Heart left ventricle (tissue), 16 donors: ENCODE measurements around the gene RTL5. TPM values are rescaled to one million over a fixed set of nuclear protein-coding genes. Genes with fewer than 3 reads are reported as not detected.

Source experiments
- ATAC-seq, 4 donors: fragments of 200-7000 bp; cut with Tn5 transposase; one replicate each; pipeline ENCODE4 v1.9.1; 2020 to 2022; ENCODE audit warnings: moderate library complexity in 4 of 4, mild to moderate bottlenecking in 3 of 4, moderate number of reproducible peaks in 1 of 4
- DNase-seq, 5 donors: peaks; one replicate each; pipeline ENCODE4 v3.0.0-alpha.2; 2020
- H3K27ac ChIP-seq, 12 donors: fragments of 200-600 bp; sonication (generic) in 4 of 12; one replicate each; pipeline versions ENCODE4 v1.5.0 to v1.8.0; 2016 to 2022; ENCODE audit warnings: mild to moderate bottlenecking in 2 of 12
- H3K27me3 ChIP-seq, 9 donors: fragments of 200-600 bp; sonication (generic) in 2 of 9; one replicate each; pipeline versions ENCODE4 v1.5.1 to v1.8.0; 2016 to 2022; ENCODE audit warnings: mild to moderate bottlenecking in 3 of 9
- H3K36me3 ChIP-seq, 9 donors: fragments of 200-600 bp; sonication (generic) in 2 of 9; one replicate each; pipeline versions ENCODE4 v1.5.0 to v1.8.0; 2018 to 2022; ENCODE audit warnings: mild to moderate bottlenecking in 2 of 9
- H3K4me1 ChIP-seq, 12 donors: fragments of 200-600 bp; sonication (generic) in 4 of 12; one replicate each; pipeline versions ENCODE4 v1.5.0 to v1.8.0; 2016 to 2022; ENCODE audit warnings: mild to moderate bottlenecking in 3 of 12
- H3K4me3 ChIP-seq, 12 donors: fragments of 200-600 bp; sonication (generic) in 4 of 12; one replicate each; pipeline versions ENCODE4 v1.5.0 to v1.8.0; 2017 to 2022; ENCODE audit warnings: mild to moderate bottlenecking in 9 of 12, moderate library complexity in 4 of 12
- H3K9me3 ChIP-seq, 12 donors: fragments of 200-600 bp; sonication (generic) in 4 of 12; one replicate each; pipeline versions ENCODE4 v1.5.0 to v1.8.0; 2016 to 2022; ENCODE audit warnings: mild to moderate bottlenecking in 1 of 12
- CTCF ChIP-seq, 12 donors: fragments of 200-600 bp; sonication (generic) in 4 of 12; IDR thresholded peaks; one replicate each; pipeline versions ENCODE4 v1.5.0 to v1.8.0; 2018 to 2022; ENCODE audit warnings: antibody characterized with exemption in 12 of 12, mild to moderate bottlenecking in 5 of 12
- POLR2A ChIP-seq, 2 donors: fragments of 450-650 bp; IDR thresholded peaks; one replicate each; pipeline ENCODE4 v1.6.1; 2017; ENCODE audit warnings: antibody characterized with exemption in 2 of 2, mild to moderate bottlenecking in 2 of 2, moderate library complexity in 2 of 2
- WGBS, 4 donors: extraction: QIAGEN DNeasy Blood & Tissue Kit in 2 of 4; methylation state at CpG; one replicate each; pipeline versions ENCODE4 v1.1.5 to v1.1.7; 2013 to 2018; 5-methylcytosine and 5-hydroxymethylcytosine counted together
- intact Hi-C, 10 donors: fragments of 100-400 bp; cut with DNase I; formaldehyde crosslinking; loops; one replicate each; pipeline versions ENCODE4 v1.11.1 to v1.14.2; 2022
- polyA plus RNA-seq, 2 donors: library from polyadenylated mRNA; stranded (reverse); fragments of 200-250 nt; gene quantifications; one replicate each; pipeline ENCODE4 v1.2.3, GENCODE V29; 2013
- total RNA-seq, 9 donors: library from RNA; depleted of rRNA in 2 of 9; stranded (reverse); fragments of >200 nt in 2 of 9; fragmentation: NEBNext Ultra II Directional in 3 of 9; extraction: Animal tissue kit (Norgen Biotek cat#: 25700) in 3 of 9; gene quantifications; one replicate each; pipeline versions ENCODE4 v1.1.0 to v1.2.4, GENCODE V29; 2016 to 2023
- donor health status: ischemic (EF 13 %, LVEDD 7.1; RV severe dilation, severe dysfunction).
- donor health status: healthy with polysubstance abuse.
- donor health status: DM: no; HTN: yes; CAD: no.
- donor health status: DM: no; HTN: no; CAD: no.
- donor health status: ischemic (EF 25% LVEDD 6.9; RV normal size, moderate dysfunction).
- donor health status: ischemic (EF 25% LVEDD 5.7; RV mildly dilated, moderate dysfunction).
- donor health status: healthy.
- donor health status: DM: yes; HTN: yes; CAD: no.
- donor health status: ischemic (EF 35%, LVEDD 5.7; RV mildly dilated, moderate dysfunction).
- donor health status: nonischemic (EF 11% LVEDD 7.7; RV severe dilation, severe dysfunction).
- donor health status: DM: yes; HTN: yes; CAD: no.
- donor health status: PGD.
- donor health status: ischemic (EF 29% LVEDD 5.4; RV normal size, mild dysfunction).
- donor health status: nonischemic (EF 23%, LVEDD 6.1; RV moderate dilation, normal function).

Gene RTL5
- total and polyA plus RNA-seq, 11 donors: 1.2 to 6.0 (median 2.5) TPM

GRCh38 chrX:72146527-72146926, 14.8 kb upstream of the RTL5 start:
- Histone ChIP-seq H3K4me3 (no peak overlapping the region), H3K36me3 (peaks cover 0 to 12% (median 0%) of the 10 kb centered on the region in 9 donors), H3K9me3 (no peaks in the 10 kb centered on the region), H3K27ac (no peak overlapping the region), H3K27me3 (peaks cover 0 to 47% (median 0%) of the 10 kb centered on the region in 9 donors), H3K4me1 (peaks cover 0 to 6% (median 0%) of the 10 kb centered on the region in 12 donors)
- intact Hi-C loops: no loop called here
- no peak for DNase-seq
- no peak for TF ChIP-seq POLR2A (IDR thresholded peaks at IDR 0.05)
- TF ChIP-seq CTCF (IDR thresholded peaks at IDR 0.05): no peak
- WGBS, 4 donors: 64 to 89% (median 82%) methylated on average over 2 of the region's 2 CpGs
- no peak for ATAC-seq

GRCh38 chrX:72145181-72145580, 13.5 kb upstream of the RTL5 start:
- TF ChIP-seq CTCF (IDR thresholded peaks at IDR 0.05): no peak
- WGBS, 4 donors: 33 to 45% (median 41%) methylated on average over 2 of the region's 2 CpGs
- Histone ChIP-seq H3K4me1 (peaks cover 0 to 6% (median 0%) of the 10 kb centered on the region in 12 donors), H3K27ac (no peak overlapping the region), H3K4me3 (no peak overlapping the region), H3K36me3 (peaks cover 0 to 12% (median 3%) of the 10 kb centered on the region in 9 donors), H3K9me3 (no peaks in the 10 kb centered on the region), H3K27me3 (peaks cover 0 to 47% (median 0%) of the 10 kb centered on the region in 9 donors)
- intact Hi-C loops: no loop called here
- DNase-seq: no peak
- no peak for ATAC-seq

GRCh38 chrX:72143609-72143907, 11.8 kb upstream of the RTL5 start:
- Histone ChIP-seq H3K4me1 (peaks cover 0 to 6% (median 0%) of the 10 kb centered on the region in 12 donors), H3K9me3 (no peaks in the 10 kb centered on the region), H3K27me3 (peaks cover 0 to 48% (median 0%) of the 10 kb centered on the region in 9 donors), H3K27ac (no peak overlapping the region), H3K4me3 (no peak overlapping the region), H3K36me3 (peaks cover 0 to 24% (median 7%) of the 10 kb centered on the region in 9 donors)
- ATAC-seq (no peak), DNase-seq (no peak)
- TF ChIP-seq POLR2A (IDR thresholded peaks at IDR 0.05) (no peak), CTCF (IDR thresholded peaks at IDR 0.05) (no peak)
- WGBS, 4 donors: 75 to 88% (median 81%) methylated on average over 2 of the region's 2 CpGs
- intact Hi-C loops: no loop called here

DNA sequence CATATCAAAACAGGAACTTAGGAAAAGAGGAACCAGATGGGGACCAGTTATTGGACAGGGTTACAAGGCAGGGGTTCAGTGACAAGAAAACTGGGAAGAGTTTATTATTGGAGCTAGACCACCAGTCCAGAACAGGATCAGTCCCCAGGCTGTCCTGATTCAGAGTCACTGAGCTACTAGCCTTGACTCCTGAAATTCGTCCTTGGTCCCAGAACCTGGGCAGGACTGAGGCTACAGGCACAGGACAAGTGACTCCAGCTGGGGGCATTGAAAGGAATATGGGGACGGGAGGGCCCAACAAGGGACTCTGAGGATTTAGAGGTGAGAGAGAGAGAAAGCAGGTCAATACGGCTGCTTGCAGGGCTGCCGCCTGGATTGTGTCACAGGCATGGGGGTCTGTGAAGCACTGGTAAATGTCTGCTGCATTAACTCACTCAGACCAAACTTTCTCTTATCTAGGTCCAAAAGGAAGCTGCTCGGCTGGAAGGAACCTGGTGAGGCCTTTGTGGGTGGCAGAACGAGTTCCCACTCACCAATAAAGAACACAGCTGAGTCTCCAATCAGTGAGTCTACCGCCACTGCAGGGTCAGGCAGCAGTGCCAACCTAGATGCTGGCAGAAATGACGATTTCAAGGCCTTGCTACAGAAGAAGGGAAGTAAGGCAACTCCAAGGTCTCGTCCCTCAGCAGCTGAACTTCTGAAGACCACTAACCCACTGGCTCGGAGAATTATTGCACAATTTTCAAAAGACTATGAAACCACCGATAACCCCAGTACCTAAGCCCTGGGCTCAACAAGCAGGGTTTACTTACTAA, 11.3 kb upstream of the RTL5 start:
- H3K4me3 ChIP-seq: no peak overlapping the region
- no peaks in the 10 kb centered on the region for H3K9me3 ChIP-seq
- no peak for ATAC-seq
- no peak overlapping the region for H3K27ac ChIP-seq
- peaks cover 0 to 6% (median 0%) of the 10 kb centered on the region in 12 donors for H3K4me1 ChIP-seq
- peaks cover 0 to 24% (median 7%) of the 10 kb centered on the region in 9 donors for H3K36me3 ChIP-seq
- TF ChIP-seq POLR2A (IDR thresholded peaks at IDR 0.05) (no peak), CTCF (IDR thresholded peaks at IDR 0.05) (no peak)
- intact Hi-C loops: no loop called here
- peaks cover 0 to 48% (median 0%) of the 10 kb centered on the region in 9 donors for H3K27me3 ChIP-seq
- no peak for DNase-seq
- WGBS, 4 donors: 62 to 81% (median 71%) methylated on average over 11 of the region's 11 CpGs
